Lower lobe of right lung (tissue), 2 donors: ENCODE data around the gene CRYZL1. TPM values are rescaled to one million over a fixed set of nuclear protein-coding genes. Genes with fewer than 3 reads are reported as not detected.
"Not testable (repeated sequence)": the region's sequence is repeated elsewhere in the genome, so short reads cannot be mapped to it uniquely, and the experiment has no call there.

Experiments
- ATAC-seq, 2 donors: fragments of 200-7000 bp; cut with Tn5 transposase; one replicate each; pipeline ENCODE4 v1.9.1; 2020 to 2022; ENCODE audit warnings: mild to moderate bottlenecking in 2 of 2, moderate library complexity in 2 of 2
- DNase-seq: peaks from one replicate; pipeline ENCODE4 v3.0.0-alpha.2; 2020
- H3K27ac ChIP-seq: fragments of 200-600 bp; one replicate; pipeline ENCODE4 v1.8.0; 2022
- H3K27me3 ChIP-seq: fragments of 200-600 bp; one replicate; pipeline ENCODE4 v1.8.0; 2022; ENCODE audit warnings: low read depth
- H3K36me3 ChIP-seq: fragments of 200-600 bp; one replicate; pipeline ENCODE4 v1.8.0; 2022; ENCODE audit warnings: mild to moderate bottlenecking
- H3K4me1 ChIP-seq: fragments of 200-600 bp; one replicate; pipeline ENCODE4 v1.8.0; 2022
- H3K4me3 ChIP-seq: fragments of 200-600 bp; one replicate; pipeline ENCODE4 v1.8.0; 2022; ENCODE audit warnings: mild to moderate bottlenecking
- H3K9me3 ChIP-seq: fragments of 200-600 bp; one replicate; pipeline ENCODE4 v1.8.0; 2022
- intact Hi-C: fragments of 100-400 bp; cut with DNase I; formaldehyde crosslinking; loops from one replicate; pipeline ENCODE4 v1.11.0; 2022
- total RNA-seq: library from RNA; stranded (reverse); fragmentation: NEBNext Ultra II Directional; extraction: Animal tissue kit (Norgen Biotek cat#: 25700); gene quantifications from one replicate; pipeline ENCODE4 v1.2.1, GENCODE V29; 2021
- TF ChIP-seq, protein P1 (sequence below): fragments of 200-600 bp; IDR thresholded peaks from one replicate; pipeline ENCODE4 v1.8.0; 2022; ENCODE audit warnings: antibody characterized with exemption, mild to moderate bottlenecking
- donor health status: DM: no; HTN: yes; CAD: no; lungs with severe emphysema.

CRYZL1 gene
- total RNA-seq, 1 donor from 2014 or later: 29.4 TPM

DNA sequence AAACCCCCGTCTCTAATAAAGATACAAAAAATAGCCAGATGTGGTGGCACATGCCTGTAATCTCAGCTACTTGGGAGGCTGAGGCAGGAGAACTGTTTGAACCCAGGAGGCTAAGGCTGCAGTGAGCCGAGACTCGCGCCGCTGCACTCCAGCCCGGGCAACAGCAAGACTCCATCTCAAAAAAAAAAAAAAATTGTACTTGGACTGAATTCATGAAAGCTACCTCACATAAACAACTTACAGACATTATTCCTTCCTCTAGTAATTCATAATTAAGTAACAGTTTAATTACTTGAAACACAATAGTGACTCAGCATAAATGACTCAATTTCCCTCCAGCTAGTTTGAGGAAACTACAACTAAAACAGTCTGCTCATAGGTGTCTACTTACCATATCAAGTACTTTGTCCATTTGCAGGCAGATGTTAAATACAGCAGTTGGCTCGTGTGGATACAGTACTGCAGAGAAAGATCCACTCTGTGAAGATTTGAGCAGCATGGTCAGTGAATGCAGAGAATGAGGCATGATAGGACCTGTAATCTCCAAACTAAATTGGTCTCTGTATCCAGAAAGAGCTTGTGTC lies 62.5 kb downstream of the CRYZL1 start:
- Histone ChIP-seq H3K4me1 (peaks cover 6% of the 10 kb centered on the region), H3K27me3 (no peaks in the 10 kb centered on the region), H3K27ac (no peak overlapping the region), H3K36me3 (peaks cover 43% of the 10 kb centered on the region), H3K4me3 (no peak overlapping the region), H3K9me3 (no peaks in the 10 kb centered on the region)
- intact Hi-C loops: no loop called here
- ATAC-seq: peak in 1 of 2 donors; percentile 21
- TF ChIP-seq, protein P1, sequence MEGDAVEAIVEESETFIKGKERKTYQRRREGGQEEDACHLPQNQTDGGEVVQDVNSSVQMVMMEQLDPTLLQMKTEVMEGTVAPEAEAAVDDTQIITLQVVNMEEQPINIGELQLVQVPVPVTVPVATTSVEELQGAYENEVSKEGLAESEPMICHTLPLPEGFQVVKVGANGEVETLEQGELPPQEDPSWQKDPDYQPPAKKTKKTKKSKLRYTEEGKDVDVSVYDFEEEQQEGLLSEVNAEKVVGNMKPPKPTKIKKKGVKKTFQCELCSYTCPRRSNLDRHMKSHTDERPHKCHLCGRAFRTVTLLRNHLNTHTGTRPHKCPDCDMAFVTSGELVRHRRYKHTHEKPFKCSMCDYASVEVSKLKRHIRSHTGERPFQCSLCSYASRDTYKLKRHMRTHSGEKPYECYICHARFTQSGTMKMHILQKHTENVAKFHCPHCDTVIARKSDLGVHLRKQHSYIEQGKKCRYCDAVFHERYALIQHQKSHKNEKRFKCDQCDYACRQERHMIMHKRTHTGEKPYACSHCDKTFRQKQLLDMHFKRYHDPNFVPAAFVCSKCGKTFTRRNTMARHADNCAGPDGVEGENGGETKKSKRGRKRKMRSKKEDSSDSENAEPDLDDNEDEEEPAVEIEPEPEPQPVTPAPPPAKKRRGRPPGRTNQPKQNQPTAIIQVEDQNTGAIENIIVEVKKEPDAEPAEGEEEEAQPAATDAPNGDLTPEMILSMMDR: no peak
- DNase-seq: no peak

DNA sequence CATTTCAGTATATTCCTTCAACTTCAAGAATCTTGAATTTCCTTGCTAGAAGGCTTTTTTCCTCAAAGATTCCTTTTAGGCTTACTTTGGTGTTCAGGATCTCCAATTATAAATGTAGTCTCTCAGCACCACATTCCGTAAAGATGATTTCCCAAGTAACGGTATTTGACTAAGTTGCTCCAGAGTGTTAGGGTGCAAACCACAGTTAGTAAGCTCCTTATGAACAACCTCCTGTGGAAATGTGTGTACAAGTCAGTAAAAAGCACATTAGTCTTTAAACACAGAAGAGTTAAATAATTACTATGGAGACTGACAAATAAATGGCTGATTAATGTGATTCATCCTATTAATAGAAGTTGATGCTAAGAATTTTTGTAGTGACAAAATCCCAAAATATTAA lies 63.3 kb downstream of the CRYZL1 start:
- Histone ChIP-seq H3K36me3 (peaks cover 51% of the 10 kb centered on the region), H3K9me3 (no peaks in the 10 kb centered on the region), H3K4me1 (peaks cover 6% of the 10 kb centered on the region), H3K4me3 (no peak overlapping the region), H3K27me3 (no peaks in the 10 kb centered on the region), H3K27ac (no peak overlapping the region)
- intact Hi-C loops: no loop called here
- TF ChIP-seq, protein P1: no peak
- ATAC-seq (no peak), DNase-seq (no peak)

DNA sequence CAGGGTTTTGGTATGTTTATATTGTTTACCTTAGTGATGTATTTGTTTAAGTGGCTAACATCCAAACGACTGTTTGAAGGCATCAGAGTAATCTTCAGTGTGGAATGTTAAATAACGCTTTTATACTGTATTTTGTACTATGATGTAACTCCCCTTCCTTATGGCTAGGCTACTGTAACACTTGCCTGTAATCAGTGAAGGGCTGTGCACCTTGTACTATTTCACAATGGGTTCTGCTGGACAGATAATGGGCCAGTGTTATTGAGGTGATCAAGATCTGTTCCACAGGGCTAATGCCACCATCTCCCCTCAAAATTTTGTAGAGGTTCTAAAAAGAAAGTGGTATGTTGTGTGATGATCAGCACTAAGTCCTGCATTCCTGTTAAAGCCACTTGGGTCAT lies 64.8 kb downstream of the CRYZL1 start:
- intact Hi-C loops: not testable (repeated sequence)
- peak; percentile 27 to 43 for ATAC-seq

DNA sequence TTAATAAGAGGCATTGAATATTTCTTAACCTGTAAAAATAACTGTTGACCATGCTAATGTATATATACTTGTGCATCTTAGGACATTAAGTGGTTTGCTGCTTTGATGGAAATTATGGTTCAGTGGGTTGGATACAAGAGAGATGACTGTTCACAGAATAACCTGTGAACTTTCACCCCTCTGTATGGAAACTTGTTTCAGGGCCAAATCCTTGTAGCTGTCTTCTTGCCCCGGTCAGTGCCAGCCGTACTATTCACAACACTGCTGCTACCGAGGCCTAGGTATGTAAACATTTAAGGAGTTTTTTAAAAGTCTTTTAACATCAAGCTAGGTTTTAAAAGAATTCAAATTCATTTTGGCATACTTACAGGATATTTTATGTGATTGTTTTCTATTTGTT lies 69.2 kb downstream of the CRYZL1 start:
- no peak for ATAC-seq
- H3K9me3 ChIP-seq: no peaks in the 10 kb centered on the region
- TF ChIP-seq, protein P1: no peak

More for the DNA sequence above, 64.8 kb downstream of the CRYZL1 start:
- DNase-seq, H3K4me1 ChIP-seq, H3K27ac ChIP-seq, H3K4me3 ChIP-seq, H3K9me3 ChIP-seq, H3K27me3 ChIP-seq: not testable (repeated sequence)
- peaks cover 66% of the 10 kb centered on the region for H3K36me3 ChIP-seq

DNA sequence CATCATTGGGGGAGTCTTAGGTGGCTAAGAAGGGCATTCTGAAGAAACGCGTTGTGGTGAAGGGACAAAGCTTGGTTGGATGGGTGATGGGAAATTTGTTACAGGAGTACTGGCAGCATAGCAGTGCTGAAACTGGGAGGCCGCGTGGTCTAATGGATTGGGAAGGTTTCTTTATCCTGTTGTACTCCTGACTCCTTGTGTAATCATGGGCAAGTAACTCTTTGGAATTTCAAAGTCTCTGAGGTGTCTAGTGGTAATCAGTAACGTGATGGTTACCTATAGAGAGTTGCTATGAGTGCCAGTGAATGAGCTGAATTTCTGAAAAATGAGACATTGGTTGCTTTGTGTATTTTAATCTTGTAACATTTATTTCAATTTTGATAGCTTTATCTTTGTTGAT lies 71.5 kb downstream of the CRYZL1 start:
- TF ChIP-seq, protein P1: no peak
- no peak overlapping the region for H3K27ac ChIP-seq
- ATAC-seq (no peak), DNase-seq (no peak)
- H3K4me1 ChIP-seq: no peaks in the 10 kb centered on the region
- no peak overlapping the region for H3K4me3 ChIP-seq
- intact Hi-C loops: no loop called here
- no peaks in the 10 kb centered on the region for H3K9me3 ChIP-seq
- H3K27me3 ChIP-seq: no peaks in the 10 kb centered on the region
- peaks cover 85% of the 10 kb centered on the region for H3K36me3 ChIP-seq

More for the DNA sequence above, 69.2 kb downstream of the CRYZL1 start:
- H3K27me3 ChIP-seq: no peaks in the 10 kb centered on the region
- no peak overlapping the region for H3K27ac ChIP-seq
- intact Hi-C loops: no loop called here
- H3K4me1 ChIP-seq: peaks cover 6% of the 10 kb centered on the region
- DNase-seq: no peak
- no peak overlapping the region for H3K4me3 ChIP-seq
- H3K36me3 ChIP-seq: peaks cover 99% of the 10 kb centered on the region

DNA sequence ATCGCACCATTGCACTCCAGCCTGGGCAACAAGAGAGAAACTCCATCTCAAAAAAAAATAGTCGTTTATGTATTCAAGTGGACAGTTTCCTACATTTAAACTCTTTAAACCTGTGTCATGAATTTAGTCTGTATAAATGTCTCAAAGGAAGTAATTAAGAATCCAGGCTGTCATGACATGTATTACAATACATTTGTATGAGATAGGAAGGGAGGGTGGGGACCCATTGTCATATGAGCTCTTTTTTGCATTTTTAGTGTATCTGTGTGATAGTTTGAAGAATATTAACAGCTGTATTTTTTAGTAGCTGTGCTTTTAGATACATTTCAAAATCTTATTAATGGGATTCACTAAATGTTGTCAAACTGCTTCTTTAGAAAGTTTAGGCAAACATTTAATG lies 73.1 kb downstream of the CRYZL1 start:
- Histone ChIP-seq H3K4me3 (no peak overlapping the region), H3K9me3 (no peaks in the 10 kb centered on the region), H3K27ac (no peak overlapping the region), H3K4me1 (no peaks in the 10 kb centered on the region), H3K27me3 (no peaks in the 10 kb centered on the region), H3K36me3 (peaks cover 85% of the 10 kb centered on the region)
- ATAC-seq: no peak
- TF ChIP-seq, protein P1: no peak
- DNase-seq: no peak
- intact Hi-C loops: no loop called here
